ENCODE data around the gene COL20A1.

GRCh38 chr20:63256954-63257353 is 36.0 kb upstream of the COL20A1 start:
- TF ChIP-seq CTCF (IDR thresholded peaks at IDR 0.05) (no peak), ZFX (IDR thresholded peaks at IDR 0.05; ENCODE audit: borderline replicate concordance) (no peak)

Data from 22Rv1 (cell line).